ENCODE measurements around the gene CACNA1B.

The CACNA1B gene

DNA sequence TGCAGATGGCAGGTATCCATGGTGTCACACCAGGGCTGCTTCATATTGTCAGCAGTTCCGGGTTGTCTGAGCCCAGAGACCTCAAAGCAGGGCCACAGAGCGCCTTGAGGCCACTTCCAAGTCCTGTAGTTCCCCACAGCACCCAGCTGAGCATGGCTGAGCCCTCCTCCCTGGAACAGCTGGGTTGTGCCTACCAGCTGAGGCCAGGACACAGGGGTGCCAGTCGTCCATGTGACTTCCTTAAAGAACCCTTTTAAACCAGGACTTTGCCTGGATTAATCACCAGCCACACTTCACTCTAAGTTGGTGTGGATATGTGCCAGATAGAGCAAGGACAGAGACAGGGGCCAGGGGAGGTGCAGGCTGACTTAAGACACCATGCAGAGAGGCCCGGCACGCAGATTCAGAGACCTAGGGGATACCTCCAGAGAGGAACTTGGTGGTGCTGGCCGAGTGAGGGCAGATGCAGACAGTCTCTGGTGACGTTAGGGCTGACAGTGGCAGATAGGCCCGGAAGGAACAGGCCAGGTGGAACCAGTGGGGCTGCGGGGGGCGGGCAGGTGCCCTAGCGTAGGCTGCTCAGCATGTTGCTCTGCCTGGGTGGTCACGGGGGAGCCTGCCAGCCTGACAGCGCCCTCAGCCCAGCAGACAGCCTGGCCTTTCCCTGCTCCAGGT is 142.7 kb downstream of the CACNA1B start:
- TF ChIP-seq L3MBTL2 (conservative IDR thresholded peaks at IDR 0.05) (no peak), HDGF (IDR thresholded peaks at IDR 0.05; ENCODE audit: borderline replicate concordance) (no peak), BHLHE40 (IDR thresholded peaks at IDR 0.05; ENCODE audit: borderline replicate concordance) (no peak), ELF4 (IDR thresholded peaks at IDR 0.05) (no peak), LEF1 (IDR thresholded peaks at IDR 0.05; ENCODE audit: borderline replicate concordance) (no peak), ZNF384 (IDR thresholded peaks at IDR 0.05) (no peak), FOXM1 (IDR thresholded peaks at IDR 0.05; ENCODE audit: borderline replicate concordance) (no peak), FOXK2 (IDR thresholded peaks at IDR 0.05) (no peak), NFRKB (IDR thresholded peaks at IDR 0.05) (no peak), ARNT (IDR thresholded peaks at IDR 0.05) (no peak), CTBP1 (IDR thresholded peaks at IDR 0.05; ENCODE audit: borderline replicate concordance) (no peak), SUZ12 (IDR thresholded peaks at IDR 0.05) (no peak), FOXA1 (IDR thresholded peaks at IDR 0.05) (no peak), TARDBP (IDR thresholded peaks at IDR 0.05) (no peak), SP1 (IDR thresholded peaks at IDR 0.05) (no peak)
- TF ChIP-seq, protein P1, sequence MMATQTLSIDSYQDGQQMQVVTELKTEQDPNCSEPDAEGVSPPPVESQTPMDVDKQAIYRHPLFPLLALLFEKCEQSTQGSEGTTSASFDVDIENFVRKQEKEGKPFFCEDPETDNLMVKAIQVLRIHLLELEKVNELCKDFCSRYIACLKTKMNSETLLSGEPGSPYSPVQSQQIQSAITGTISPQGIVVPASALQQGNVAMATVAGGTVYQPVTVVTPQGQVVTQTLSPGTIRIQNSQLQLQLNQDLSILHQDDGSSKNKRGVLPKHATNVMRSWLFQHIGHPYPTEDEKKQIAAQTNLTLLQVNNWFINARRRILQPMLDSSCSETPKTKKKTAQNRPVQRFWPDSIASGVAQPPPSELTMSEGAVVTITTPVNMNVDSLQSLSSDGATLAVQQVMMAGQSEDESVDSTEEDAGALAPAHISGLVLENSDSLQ (IDR thresholded peaks at IDR 0.05): no peak
- ChIA-PET POLR2A (no interaction called here), CTCF (no interaction called here)
- no peak for DNase-seq (ENCODE audit: extremely low spot score)

GRCh38 chr9:138020795-138021182 is 143.2 kb downstream of the CACNA1B start:
- TF ChIP-seq CTBP1 (IDR thresholded peaks at IDR 0.05; ENCODE audit: borderline replicate concordance) (no peak), ARNT (IDR thresholded peaks at IDR 0.05) (no peak), LEF1 (IDR thresholded peaks at IDR 0.05; ENCODE audit: borderline replicate concordance) (no peak), ELF4 (IDR thresholded peaks at IDR 0.05) (no peak), BHLHE40 (IDR thresholded peaks at IDR 0.05; ENCODE audit: borderline replicate concordance) (no peak), FOXA1 (IDR thresholded peaks at IDR 0.05) (no peak), SP1 (IDR thresholded peaks at IDR 0.05) (no peak), HDGF (IDR thresholded peaks at IDR 0.05; ENCODE audit: borderline replicate concordance) (no peak), L3MBTL2 (conservative IDR thresholded peaks at IDR 0.05) (no peak), FOXK2 (IDR thresholded peaks at IDR 0.05) (no peak), NFRKB (IDR thresholded peaks at IDR 0.05) (no peak)
- POLR2A ChIA-PET: no interaction called here
- CTCF ChIA-PET: no interaction called here
- DNase-seq (ENCODE audit: extremely low spot score): no peak

GRCh38 chr9:138021251-138022056 is 143.9 kb downstream of the CACNA1B start:
- no peak for DNase-seq (ENCODE audit: extremely low spot score)
- no peak for TF ChIP-seq L3MBTL2 (conservative IDR thresholded peaks at IDR 0.05)
- no peak for TF ChIP-seq HDGF (IDR thresholded peaks at IDR 0.05; ENCODE audit: borderline replicate concordance)
- no peak for TF ChIP-seq ELF4 (IDR thresholded peaks at IDR 0.05)
- TF ChIP-seq, protein P1 (IDR thresholded peaks at IDR 0.05): no peak
- no peak for TF ChIP-seq SUZ12 (IDR thresholded peaks at IDR 0.05)
- TF ChIP-seq FOXA1 (IDR thresholded peaks at IDR 0.05): no peak
- TF ChIP-seq CTBP1 (IDR thresholded peaks at IDR 0.05; ENCODE audit: borderline replicate concordance): no peak
- TF ChIP-seq FOXK2 (IDR thresholded peaks at IDR 0.05): no peak
- no peak for TF ChIP-seq ARNT (IDR thresholded peaks at IDR 0.05)
- TF ChIP-seq ZNF384 (IDR thresholded peaks at IDR 0.05): no peak
- no peak for TF ChIP-seq NFRKB (IDR thresholded peaks at IDR 0.05)
- no peak for TF ChIP-seq SP1 (IDR thresholded peaks at IDR 0.05)
- TF ChIP-seq FOXM1 (IDR thresholded peaks at IDR 0.05; ENCODE audit: borderline replicate concordance): no peak
- ChIA-PET POLR2A (no interaction called here), CTCF (no interaction called here)

- CTCF ChIA-PET: no interaction called here
- no peak for DNase-seq (ENCODE audit: extremely low spot score)
- POLR2A ChIA-PET: no interaction called here
- TF ChIP-seq, protein P1 (IDR thresholded peaks at IDR 0.05): no peak
- TF ChIP-seq SP1 (IDR thresholded peaks at IDR 0.05): no peak
- no peak for TF ChIP-seq ARNT (IDR thresholded peaks at IDR 0.05)
- no peak for TF ChIP-seq SUZ12 (IDR thresholded peaks at IDR 0.05)
- TF ChIP-seq LEF1 (IDR thresholded peaks at IDR 0.05; ENCODE audit: borderline replicate concordance): no peak
- TF ChIP-seq ZNF384 (IDR thresholded peaks at IDR 0.05): no peak
- TF ChIP-seq BHLHE40 (IDR thresholded peaks at IDR 0.05; ENCODE audit: borderline replicate concordance): no peak
- no peak for TF ChIP-seq CTBP1 (IDR thresholded peaks at IDR 0.05; ENCODE audit: borderline replicate concordance)
- no peak for TF ChIP-seq L3MBTL2 (conservative IDR thresholded peaks at IDR 0.05)
- no peak for TF ChIP-seq TARDBP (IDR thresholded peaks at IDR 0.05)
- TF ChIP-seq NFRKB (IDR thresholded peaks at IDR 0.05): no peak
- no peak for TF ChIP-seq FOXK2 (IDR thresholded peaks at IDR 0.05)
Observed at GRCh38 chr9:138022121-138022741, 144.6 kb downstream of the CACNA1B start.

DNA sequence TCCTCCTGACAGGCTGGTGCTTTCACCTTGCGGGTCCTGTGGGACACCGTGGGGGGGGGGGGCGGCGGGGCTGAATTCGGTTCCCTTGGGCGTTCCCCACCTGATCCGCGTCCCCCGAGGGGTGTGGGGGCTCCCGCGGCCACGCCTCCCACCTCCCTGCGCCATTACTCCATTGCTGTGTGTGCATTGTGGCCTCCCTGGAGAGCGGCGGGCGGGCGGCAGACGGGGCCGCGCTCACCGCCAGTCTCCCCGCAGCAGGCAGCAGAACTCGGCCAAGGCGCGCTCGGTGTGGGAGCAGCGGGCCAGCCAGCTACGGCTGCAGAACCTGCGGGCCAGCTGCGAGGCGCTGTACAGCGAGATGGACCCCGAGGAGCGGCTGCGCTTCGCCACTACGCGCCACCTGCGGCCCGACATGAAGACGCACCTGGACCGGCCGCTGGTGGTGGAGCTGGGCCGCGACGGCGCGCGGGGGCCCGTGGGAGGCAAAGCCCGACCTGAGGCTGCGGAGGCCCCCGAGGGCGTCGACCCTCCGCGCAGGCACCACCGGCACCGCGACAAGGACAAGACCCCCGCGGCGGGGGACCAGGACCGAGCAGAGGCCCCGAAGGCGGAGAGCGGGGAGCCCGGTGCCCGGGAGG is 145.3 kb downstream of the CACNA1B start:
- ChIA-PET CTCF (no interaction called here), POLR2A (no interaction called here)
- TF ChIP-seq TARDBP (IDR thresholded peaks at IDR 0.05): no peak
- TF ChIP-seq ELF4 (IDR thresholded peaks at IDR 0.05): no peak
- TF ChIP-seq L3MBTL2 (conservative IDR thresholded peaks at IDR 0.05): no peak
- no peak for TF ChIP-seq SP1 (IDR thresholded peaks at IDR 0.05)
- no peak for TF ChIP-seq ARNT (IDR thresholded peaks at IDR 0.05)
- TF ChIP-seq, protein P1 (IDR thresholded peaks at IDR 0.05): no peak
- TF ChIP-seq CTBP1 (IDR thresholded peaks at IDR 0.05; ENCODE audit: borderline replicate concordance): no peak
- no peak for TF ChIP-seq FOXM1 (IDR thresholded peaks at IDR 0.05; ENCODE audit: borderline replicate concordance)
- no peak for TF ChIP-seq BHLHE40 (IDR thresholded peaks at IDR 0.05; ENCODE audit: borderline replicate concordance)
- TF ChIP-seq LEF1 (IDR thresholded peaks at IDR 0.05; ENCODE audit: borderline replicate concordance): no peak
- DNase-seq (ENCODE audit: extremely low spot score): no peak

Data from HEK293T (cell line).